H1 (cell line): ENCODE results near the gene GRAMD1B. TPM values are rescaled to one million over a fixed set of nuclear protein-coding genes. Genes with fewer than 3 reads are reported as not detected.

Source experiments
- CTCF ChIA-PET: fragments of 300-600 bp; sonication (Branson Sonifier 250); formaldehyde crosslinking; loops from one replicate; lab custom pipeline; 2021; ENCODE audit not compliant: partially characterized antibody; lab: Charles Lee
- POLR2A ChIA-PET: fragments of 300-600 bp; sonication (Branson Sonifier 250); formaldehyde crosslinking; loops from one replicate; lab custom pipeline; 2021; ENCODE audit warnings: inconsistent platforms; ENCODE audit not compliant: partially characterized antibody; lab: Charles Lee
- DNase-seq, 2 experiments: peaks; one replicate each; pipeline versions ENCODE4 v3.0.0 to v3.0.0-alpha.2; 2010 to 2022; ENCODE audit warnings: low spot score in 2 of 2, low read depth in 1 of 2, mixed read lengths in 1 of 2
- FAIRE-seq: peaks from 2 replicates; lab custom pipeline; 2011; peaks lifted over from hg19 to GRCh38; lab: Jason Lieb, UNC
- H2AFZ ChIP-seq: 2 replicates; pipeline ENCODE4 v1.8.1; 2012; ENCODE audit warnings: low read length, inconsistent platforms
- H2AK5ac ChIP-seq: 2 replicates; pipeline ENCODE4 v1.6.1; 2013; ENCODE audit warnings: low read depth, low read length
- H2BK120ac ChIP-seq: replicated peaks from 2 replicates; pipeline ENCODE3; 2013; ENCODE audit warnings: low read depth, low read length, inconsistent platforms
- H2BK12ac ChIP-seq: 2 replicates; pipeline ENCODE4 v1.6.1; 2013; ENCODE audit warnings: low read depth, low read length
- H2BK15ac ChIP-seq: 2 replicates; pipeline ENCODE4 v1.6.1; 2013; ENCODE audit warnings: low read length
- H2BK20ac ChIP-seq: 2 replicates; pipeline ENCODE4 v1.6.1; 2013; ENCODE audit warnings: low read length
- H2BK5ac ChIP-seq: 2 replicates; pipeline ENCODE4 v1.6.1; 2013; ENCODE audit warnings: low read depth, low read length
- H3K14ac ChIP-seq: 2 replicates; pipeline ENCODE4 v1.6.1; 2013; ENCODE audit warnings: inconsistent platforms; ENCODE audit not compliant: insufficient read length
- H3K18ac ChIP-seq: 2 replicates; pipeline ENCODE4 v1.6.1; 2013; ENCODE audit warnings: low read length; ENCODE audit errors: extremely low read depth
- H3K23ac ChIP-seq: 2 replicates; pipeline ENCODE4 v1.6.1; 2013; ENCODE audit warnings: inconsistent platforms; ENCODE audit not compliant: insufficient read length
- H3K23me2 ChIP-seq: 2 replicates; pipeline ENCODE4 v1.6.1; 2013; ENCODE audit warnings: low read depth, low read length
- H3K27ac ChIP-seq: 2 replicates; pipeline ENCODE4 v1.6.1; 2011; ENCODE audit warnings: low read depth, low read length, inconsistent platforms
- H3K27me3 ChIP-seq, 4 experiments: replicated peaks in 1 of 4; 1 replicate in 1 of 4; 2 replicates in 3 of 4; pipeline versions ENCODE4 v1.6.1 to v1.8.1; 2011 to 2013; ENCODE audit warnings: low read length in 3 of 4, mild to moderate bottlenecking in 3 of 4, inconsistent platforms in 2 of 4, mixed read lengths in 2 of 4, moderate library complexity in 1 of 4; ENCODE audit not compliant: control insufficient read depth in 3 of 4, insufficient read depth in 3 of 4; ENCODE audit errors: extremely low read depth in 1 of 4
- H3K36me3 ChIP-seq, 4 experiments: 2 replicates each; pipeline versions ENCODE4 v1.6.1 to v1.8.1; 2011 to 2013; ENCODE audit warnings: mild to moderate bottlenecking in 4 of 4, low read length in 3 of 4, moderate library complexity in 2 of 4, control low read depth in 1 of 4, inconsistent platforms in 1 of 4; ENCODE audit not compliant: insufficient read depth in 4 of 4, control insufficient read depth in 2 of 4
- H3K4ac ChIP-seq: replicated peaks from 2 replicates; pipeline ENCODE3; 2013; ENCODE audit warnings: low read length, low read depth, mixed read lengths, inconsistent platforms; ENCODE audit not compliant: insufficient read length
- H3K4me1 ChIP-seq, 4 experiments: replicated peaks in 1 of 4; 1 replicate in 1 of 4; 2 replicates in 3 of 4; pipeline versions ENCODE4 v1.6.1 to v1.8.1; 2011 to 2013; ENCODE audit warnings: low read length in 3 of 4, inconsistent platforms in 2 of 4, mixed read lengths in 1 of 4; ENCODE audit not compliant: insufficient read depth in 4 of 4, control insufficient read depth in 3 of 4
- H3K4me2 ChIP-seq, 2 experiments: 2 replicates each; pipeline versions ENCODE4 v1.6.1 to v1.8.1; 2011 to 2013; ENCODE audit warnings: low read depth in 2 of 2, low read length in 2 of 2, control low read depth in 1 of 2, inconsistent platforms in 1 of 2, mild to moderate bottlenecking in 1 of 2; ENCODE audit not compliant: insufficient read depth in 1 of 2
- H3K4me3 ChIP-seq, 4 experiments: fragments of 200-600, 300-600 bp in 1 of 4; sonication (generic), shearing (Covaris generic), sonication (Bioruptor Twin) in 1 of 4; 2 replicates each; pipeline versions ENCODE4 v1.5.1 to v1.8.1; 2011 to 2016; ENCODE audit warnings: low read length in 4 of 4, low read depth in 3 of 4, control low read depth in 2 of 4, inconsistent platforms in 2 of 4, mild to moderate bottlenecking in 2 of 4, mixed read lengths in 1 of 4, moderate library complexity in 1 of 4; ENCODE audit not compliant: insufficient read depth in 2 of 4; ENCODE audit errors: extremely low read depth in 1 of 4
- H3K56ac ChIP-seq: replicated peaks from 2 replicates; pipeline ENCODE3; 2013; ENCODE audit warnings: low read depth, mild to moderate bottlenecking, mixed read lengths, low read length, inconsistent platforms; ENCODE audit not compliant: insufficient read length
- H3K79me1 ChIP-seq: 2 replicates; pipeline ENCODE4 v1.6.1; 2013; ENCODE audit warnings: low read depth, low read length, control low read depth
- H3K79me2 ChIP-seq, 2 experiments: 2 replicates each; pipeline versions ENCODE4 v1.6.1 to v1.8.1; 2012 to 2013; ENCODE audit warnings: low read length in 2 of 2, mild to moderate bottlenecking in 2 of 2, inconsistent platforms in 1 of 2; ENCODE audit not compliant: insufficient read depth in 2 of 2, control insufficient read depth in 1 of 2
- H3K9ac ChIP-seq, 4 experiments: replicated peaks in 1 of 4; 1 replicate in 1 of 4; 2 replicates in 3 of 4; pipeline versions ENCODE4 v1.6.1 to v1.8.1; 2011 to 2013; ENCODE audit warnings: low read depth in 3 of 4, low read length in 3 of 4, control low read depth in 2 of 4, mild to moderate bottlenecking in 2 of 4, moderate library complexity in 2 of 4, inconsistent platforms in 1 of 4; ENCODE audit errors: extremely low read depth in 1 of 4
- H3K9me3 ChIP-seq, 2 experiments: 2 replicates each; pipeline versions ENCODE4 v1.6.1 to v1.8.1; 2012 to 2013; ENCODE audit warnings: mild to moderate bottlenecking in 2 of 2, moderate library complexity in 2 of 2, control low read depth in 1 of 2, inconsistent platforms in 1 of 2, low read depth in 1 of 2, low read length in 1 of 2, mixed read lengths in 1 of 2; ENCODE audit not compliant: insufficient read depth in 2 of 2
- H4K20me1 ChIP-seq, 2 experiments: replicated peaks in 1 of 2; 2 replicates each; pipeline versions ENCODE3 to v1.8.1; 2011 to 2013; ENCODE audit warnings: inconsistent platforms in 2 of 2, low read length in 2 of 2, mild to moderate bottlenecking in 1 of 2; ENCODE audit not compliant: insufficient read depth in 2 of 2, control insufficient read depth in 1 of 2
- H4K5ac ChIP-seq: 2 replicates; pipeline ENCODE4 v1.6.1; 2013; ENCODE audit warnings: low read length, low read depth, mixed read lengths, inconsistent platforms; ENCODE audit not compliant: insufficient read length
- H4K8ac ChIP-seq: 2 replicates; pipeline ENCODE4 v1.8.0; 2013; ENCODE audit warnings: mild to moderate bottlenecking, moderate library complexity, low read length, inconsistent platforms; ENCODE audit not compliant: insufficient read depth; ENCODE audit errors: extremely low read depth
- H4K91ac ChIP-seq: replicated peaks from 2 replicates; pipeline ENCODE3; 2013; ENCODE audit warnings: low read length, mixed read lengths, inconsistent platforms; ENCODE audit not compliant: insufficient read length
- GABPA ChIP-seq: IDR thresholded peaks from 2 replicates; pipeline ENCODE4 v1.6.1; 2011; ENCODE audit warnings: mild to moderate bottlenecking, low read length, moderate library complexity, borderline replicate concordance; ENCODE audit not compliant: insufficient read depth
- NANOG ChIP-seq: IDR thresholded peaks from 2 replicates; pipeline ENCODE4 v1.6.1; 2011; ENCODE audit warnings: low read length, low read depth, mild to moderate bottlenecking, inconsistent platforms; ENCODE audit not compliant: insufficient read depth, poor library complexity, severe bottlenecking
- PHF8 ChIP-seq: fragments of 200-600 bp; sonication (generic); conservative IDR thresholded peaks from 2 replicates; pipeline ENCODE4 v1.7.1; 2012; ENCODE audit warnings: low read depth, mild to moderate bottlenecking, inconsistent platforms, low read length, moderate library complexity
- RAD21 ChIP-seq, 2 experiments: IDR thresholded peaks in 1 of 2; conservative IDR thresholded peaks in 1 of 2; 2 replicates each; pipeline ENCODE4 v1.6.1; 2011; ENCODE audit warnings: low read depth in 2 of 2, low read length in 2 of 2, improper control_type of control experiment in 1 of 2, inconsistent platforms in 1 of 2, mild to moderate bottlenecking in 1 of 2, moderate library complexity in 1 of 2
- WGBS, 2 experiments: shearing (Covaris generic) in 1 of 2; methylation state at CpG; one replicate each; pipeline versions ENCODE4 v1.1.6 to v1.1.7; 2013 to 2015; ENCODE audit warnings: low lambda C conversion rate in 2 of 2, mixed read lengths in 2 of 2, inconsistent platforms in 1 of 2, low coverage in 1 of 2, missing lambda C conversion rate in 1 of 2; ENCODE audit not compliant: insufficient replicate concordance in 2 of 2, insufficient coverage in 1 of 2, insufficient read length in 1 of 2; ENCODE audit errors: extremely low coverage in 1 of 2, missing lambda C conversion rate in 1 of 2; 5-methylcytosine and 5-hydroxymethylcytosine counted together
- polyA plus RNA-seq, 7 experiments: library from polyadenylated mRNA; depleted of rRNA in 3 of 7; stranded (reverse) in 5 of 7; unstranded in 2 of 7; fragments of >200 nt in 5 of 7; fragments of 200-250 nt in 2 of 7; gene quantifications; 1 replicate in 5 of 7; 2 replicates in 1 of 7; 4 replicates in 1 of 7; pipeline versions ENCODE4 v1.2.1 to v1.2.3, GENCODE V29; 2011 to 2013; ENCODE audit warnings: missing spikeins in 2 of 7, mixed read lengths in 2 of 7
- total RNA-seq: library from RNA; stranded (reverse); fragmentation: NEBNext Ultra II Directional; extraction: Animal tissue kit (Norgen Biotek cat#: 25700); gene quantifications from 2 replicates; pipeline ENCODE4 v1.2.1, GENCODE V29; 2021
- TF ChIP-seq, protein P1 (sequence below), 3 experiments: IDR thresholded peaks; 1 replicate in 2 of 3; 2 replicates in 1 of 3; pipeline versions ENCODE4 v1.5.1 to v1.6.1; 2011; ENCODE audit warnings: low read length in 3 of 3, mild to moderate bottlenecking in 3 of 3, inconsistent platforms in 2 of 3, low read depth in 1 of 3, moderate library complexity in 1 of 3; ENCODE audit not compliant: insufficient read depth in 1 of 3; ENCODE audit errors: control extremely low read depth in 1 of 3
- TF ChIP-seq, protein P2 (sequence below): IDR thresholded peaks from 2 replicates; pipeline ENCODE4 v1.6.1; 2011; ENCODE audit warnings: low read depth, mild to moderate bottlenecking, low read length; ENCODE audit not compliant: insufficient read depth
- TF ChIP-seq, protein P3 (sequence below): IDR thresholded peaks from 2 replicates; pipeline ENCODE4 v1.6.1; 2012; ENCODE audit warnings: inconsistent platforms

GRAMD1B gene
- total and polyA plus RNA-seq, 2 of the 8 experiments (the other 6 are each of a cell fraction or from before 2014, with no cell fraction given): 10.1 to 21.2 TPM

DNA sequence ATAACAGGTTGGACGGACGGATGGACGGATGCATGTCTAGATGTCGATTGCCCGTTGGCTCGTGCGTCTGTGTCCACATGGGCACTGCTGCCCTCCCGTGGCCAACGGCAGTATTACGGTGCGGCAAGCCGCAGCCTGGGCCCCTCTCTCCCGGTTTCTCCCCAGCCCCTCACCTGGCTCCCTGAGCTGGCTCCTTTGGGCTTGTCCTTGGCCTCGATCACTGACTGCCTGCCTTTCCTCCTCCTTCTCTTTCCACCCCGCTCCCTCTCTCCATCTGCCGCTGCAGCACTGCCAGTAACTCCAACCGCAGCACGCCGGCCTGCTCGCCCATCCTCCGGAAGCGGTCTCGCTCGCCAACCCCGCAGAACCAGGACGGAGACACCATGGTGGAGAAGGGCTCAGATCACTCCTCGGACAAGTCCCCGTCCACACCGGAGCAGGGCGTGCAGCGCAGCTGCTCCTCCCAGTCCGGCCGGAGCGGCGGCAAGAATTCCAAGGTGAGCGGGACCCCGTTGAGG, 147.1 kb downstream of the GRAMD1B start:
- no peak overlapping the region for H3K4ac ChIP-seq
- no peaks in the 10 kb centered on the region; a peak in 1 of 8 replicates for H3K36me3 ChIP-seq
- H3K9ac ChIP-seq: no peak overlapping the region
- no peaks in the 10 kb centered on the region for H3K23me2 ChIP-seq
- H2AK5ac ChIP-seq: no peak overlapping the region
- peak overlapping the region; percentile 8 for H4K91ac ChIP-seq
- no peak overlapping the region for H3K27ac ChIP-seq
- H4K20me1 ChIP-seq: peaks cover 0 to 4% of the 10 kb centered on the region in 2 experiments
- no peak overlapping the region for H4K5ac ChIP-seq
- H3K23ac ChIP-seq: no peak overlapping the region
- no peaks in the 10 kb centered on the region for H3K9me3 ChIP-seq
- no peak overlapping the region; the same call in 1 of the 2 replicates for H2BK12ac ChIP-seq
- H3K14ac ChIP-seq: no peak overlapping the region
- no peak overlapping the region for H3K56ac ChIP-seq
- no peak overlapping the region for H3K4me2 ChIP-seq
- H3K4me1 ChIP-seq: peaks cover 0 to 8% (median 2%) of the 10 kb centered on the region in 4 experiments; a peak in 5 of 7 replicates
- CTCF ChIA-PET: interaction anchor here (0.5 to 8.0 kb wide), 41 partner anchors 8 to 979 kb away, joined by 3 to 114 read pairs (median 6); partner anchors contain the start of gene SCN3B
- H2BK5ac ChIP-seq: no peak overlapping the region
- POLR2A ChIA-PET: interaction anchor here (1.3 to 1.7 kb wide), 2 partner anchors 8 to 16 kb away, joined by 4 to 5 read pairs; no protein-coding TSS in a partner anchor
- no peak overlapping the region for H3K18ac ChIP-seq
- H3K27me3 ChIP-seq: no peaks in the 10 kb centered on the region; a peak in 1 of 7 replicates
- H2BK120ac ChIP-seq: no peak overlapping the region
- H2AFZ ChIP-seq: no peak overlapping the region
- H4K8ac ChIP-seq: peak overlapping the region; percentile 95; the same call in 1 of the 2 replicates
- no peak overlapping the region for H3K4me3 ChIP-seq
- H2BK15ac ChIP-seq: 0 out of 2 replicates have a peak overlapping the region, but pooled peaks have one; percentile 74
- no peak overlapping the region for H2BK20ac ChIP-seq
- H3K79me2 ChIP-seq: no peaks in the 10 kb centered on the region
- no peaks in the 10 kb centered on the region for H3K79me1 ChIP-seq
- DNase-seq: peak; percentile 41 to 99
- 50% methylated on average over 26 of the region's 37 CpGs; no CpG with 5 or more reads in 1 of the 2 experiments for WGBS, 2 experiments
- FAIRE-seq: peak; percentile 63
- TF ChIP-seq, protein P1, sequence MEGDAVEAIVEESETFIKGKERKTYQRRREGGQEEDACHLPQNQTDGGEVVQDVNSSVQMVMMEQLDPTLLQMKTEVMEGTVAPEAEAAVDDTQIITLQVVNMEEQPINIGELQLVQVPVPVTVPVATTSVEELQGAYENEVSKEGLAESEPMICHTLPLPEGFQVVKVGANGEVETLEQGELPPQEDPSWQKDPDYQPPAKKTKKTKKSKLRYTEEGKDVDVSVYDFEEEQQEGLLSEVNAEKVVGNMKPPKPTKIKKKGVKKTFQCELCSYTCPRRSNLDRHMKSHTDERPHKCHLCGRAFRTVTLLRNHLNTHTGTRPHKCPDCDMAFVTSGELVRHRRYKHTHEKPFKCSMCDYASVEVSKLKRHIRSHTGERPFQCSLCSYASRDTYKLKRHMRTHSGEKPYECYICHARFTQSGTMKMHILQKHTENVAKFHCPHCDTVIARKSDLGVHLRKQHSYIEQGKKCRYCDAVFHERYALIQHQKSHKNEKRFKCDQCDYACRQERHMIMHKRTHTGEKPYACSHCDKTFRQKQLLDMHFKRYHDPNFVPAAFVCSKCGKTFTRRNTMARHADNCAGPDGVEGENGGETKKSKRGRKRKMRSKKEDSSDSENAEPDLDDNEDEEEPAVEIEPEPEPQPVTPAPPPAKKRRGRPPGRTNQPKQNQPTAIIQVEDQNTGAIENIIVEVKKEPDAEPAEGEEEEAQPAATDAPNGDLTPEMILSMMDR (IDR thresholded peaks at IDR 0.05; ENCODE audit: control extremely low read depth in 1 of 3, insufficient read depth in 1 of 3, low read depth in 1 of 3, low read length in 3 of 3): peak; percentile 88 to 100 (median 98)
- TF ChIP-seq NANOG (no peak), RAD21 (IDR thresholded peaks at IDR 0.05 in 1 of 2, conservative IDR thresholded peaks at IDR 0.05 in 1 of 2; ENCODE audit: low read depth in 2 of 2, low read length in 2 of 2) (peak; percentile 87 to 90), PHF8 (no peak), GABPA (0 out of 2 replicates have a peak, but pooled peaks have one; percentile 20)
- TF ChIP-seq, protein P2, sequence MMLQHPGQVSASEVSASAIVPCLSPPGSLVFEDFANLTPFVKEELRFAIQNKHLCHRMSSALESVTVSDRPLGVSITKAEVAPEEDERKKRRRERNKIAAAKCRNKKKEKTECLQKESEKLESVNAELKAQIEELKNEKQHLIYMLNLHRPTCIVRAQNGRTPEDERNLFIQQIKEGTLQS: 0 out of 2 replicates have a peak, but pooled peaks have one; percentile 9
- TF ChIP-seq, protein P3, sequence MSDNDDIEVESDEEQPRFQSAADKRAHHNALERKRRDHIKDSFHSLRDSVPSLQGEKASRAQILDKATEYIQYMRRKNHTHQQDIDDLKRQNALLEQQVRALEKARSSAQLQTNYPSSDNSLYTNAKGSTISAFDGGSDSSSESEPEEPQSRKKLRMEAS: peak; percentile 89
